MM.1S (cell line): ENCODE measurements around the gene TANGO2.

Experiments
- CTCF ChIP-seq: fragments of 300-600 bp; sonication (generic); IDR thresholded peaks from 2 replicates; pipeline ENCODE4 v1.5.1; 2016; ENCODE audit warnings: antibody characterized with exemption, low read length, mixed read lengths
- EZH2 ChIP-seq: fragments of 300-600 bp; sonication (generic); optimal IDR thresholded peaks from 2 replicates; pipeline ENCODE3; 2017; ENCODE audit warnings: low read depth, mild to moderate bottlenecking, antibody characterized with exemption, low read length, mixed read lengths
- EZH2phosphoT487 ChIP-seq: fragments of 300-600 bp; sonication (generic); IDR thresholded peaks from 2 replicates; pipeline ENCODE4 v1.6.1; 2018; ENCODE audit warnings: antibody characterized with exemption, low read length

GRCh38 chr22:19986410-19987341 is 34.2 kb upstream of the TANGO2 start:
- TF ChIP-seq CTCF (no peak), EZH2phosphoT487 (no peak), EZH2 (no peak)
